HCEC 1CT (cell line): ENCODE results near the gene CLN6.
"Not testable (repeated sequence)": the region's sequence is repeated elsewhere in the genome, so short reads cannot be mapped to it uniquely, and the experiment has no call there.

ENCODE experiments used
- DNase-seq: peaks from one replicate; pipeline ENCODE4 v3.0.0-alpha.2; 2017

CLN6 gene

DNA sequence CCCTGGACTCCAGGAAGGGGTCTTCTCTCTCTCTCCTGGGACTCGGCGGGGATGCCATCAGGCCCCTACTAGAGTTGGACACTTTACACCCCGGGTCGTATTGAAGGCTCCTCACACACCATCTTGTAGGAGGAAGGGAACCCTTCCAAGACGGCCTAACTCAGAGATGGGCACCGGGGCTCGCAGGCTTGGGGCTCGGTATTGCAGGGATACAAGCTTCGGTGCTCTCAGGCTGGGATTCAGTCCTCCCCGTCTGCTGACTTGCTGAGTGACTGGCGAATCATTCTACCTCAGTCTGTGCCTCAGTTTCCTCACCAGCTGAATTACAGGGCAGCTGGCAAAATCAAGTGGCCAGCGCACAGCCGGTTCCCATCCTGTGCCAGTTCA lies 24.0 kb downstream of the CLN6 start:
- DNase-seq: no peak

DNA sequence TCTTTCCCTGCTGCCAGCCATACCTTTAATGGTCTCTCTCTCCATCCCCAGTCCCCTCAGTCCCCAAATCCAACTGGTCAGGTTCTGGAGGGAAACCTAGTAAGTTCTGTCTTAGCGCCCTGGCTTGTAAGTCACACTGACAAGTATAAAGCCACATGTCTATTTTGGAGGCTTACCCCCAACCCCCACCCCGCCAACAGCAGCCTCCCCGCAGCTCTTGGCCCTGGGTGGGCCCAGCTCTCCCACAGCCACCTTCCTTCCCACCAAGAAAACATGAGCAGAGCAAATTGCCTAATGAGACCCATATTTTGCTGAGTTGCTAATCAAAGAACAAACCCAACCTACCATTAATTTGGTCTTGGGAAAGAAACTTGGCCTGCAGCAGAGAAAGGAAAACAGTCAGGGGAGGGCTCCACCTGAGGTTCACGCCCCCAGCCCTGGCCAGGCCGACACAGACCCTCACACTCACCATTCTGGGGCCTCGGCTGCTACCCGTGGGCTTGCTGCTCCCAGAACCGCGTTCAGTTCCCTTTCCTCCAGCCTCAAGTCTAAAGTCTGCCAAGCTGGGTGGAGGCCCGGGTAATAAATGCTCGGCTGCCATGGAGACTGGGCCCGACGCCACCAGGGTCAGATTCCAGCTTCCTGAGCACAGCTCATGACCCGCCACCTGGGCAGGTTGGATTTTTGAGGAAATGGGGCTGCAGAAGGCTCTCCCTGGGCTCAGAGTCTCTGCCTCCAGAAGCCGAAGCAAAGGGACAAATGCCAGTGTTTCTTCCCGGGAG lies 24.6 kb downstream of the CLN6 start, which contains the start of gene CALML4:
CALML4 (minus strand) TSS at position 557 of the 782 bp plus-strand sequence; CDS start at position 472, 85 bp downstream.
- no peak for DNase-seq

- no peak for DNase-seq
These were observed 25.2 kb downstream of the CLN6 start for GRCh38 chr15:68204361-68204760.

DNA sequence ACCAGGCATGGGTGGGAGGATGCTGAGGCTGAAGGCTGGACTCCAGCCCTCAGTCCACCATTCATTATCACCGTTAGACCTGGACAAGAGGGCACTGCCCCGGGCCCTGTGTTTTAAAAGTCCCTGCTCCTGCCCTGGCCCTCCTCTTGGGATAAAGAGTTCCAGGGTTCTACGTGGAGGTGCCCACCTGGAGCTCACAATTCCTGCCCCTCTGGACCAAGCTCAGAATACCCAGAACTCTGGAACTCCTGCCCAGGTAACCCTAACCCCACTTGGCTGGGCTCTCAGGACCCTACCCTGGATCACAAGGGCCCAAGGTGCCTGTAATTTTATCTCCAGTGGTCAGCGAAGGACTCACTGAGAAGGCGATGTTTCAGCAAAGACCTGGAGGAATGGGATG lies 25.6 kb downstream of the CLN6 start:
- DNase-seq: no peak

GRCh38 chr15:68203486-68203885 lies 26.0 kb downstream of the CLN6 start:
- DNase-seq: no peak

GRCh38 chr15:68202994-68203393 lies 26.5 kb downstream of the CLN6 start:
- not testable (repeated sequence) for DNase-seq

- no peak for DNase-seq
These were observed 27.7 kb downstream of the CLN6 start for GRCh38 chr15:68201879-68202261.

GRCh38 chr15:68201153-68201878 lies 28.2 kb downstream of the CLN6 start:
- no peak for DNase-seq

DNA sequence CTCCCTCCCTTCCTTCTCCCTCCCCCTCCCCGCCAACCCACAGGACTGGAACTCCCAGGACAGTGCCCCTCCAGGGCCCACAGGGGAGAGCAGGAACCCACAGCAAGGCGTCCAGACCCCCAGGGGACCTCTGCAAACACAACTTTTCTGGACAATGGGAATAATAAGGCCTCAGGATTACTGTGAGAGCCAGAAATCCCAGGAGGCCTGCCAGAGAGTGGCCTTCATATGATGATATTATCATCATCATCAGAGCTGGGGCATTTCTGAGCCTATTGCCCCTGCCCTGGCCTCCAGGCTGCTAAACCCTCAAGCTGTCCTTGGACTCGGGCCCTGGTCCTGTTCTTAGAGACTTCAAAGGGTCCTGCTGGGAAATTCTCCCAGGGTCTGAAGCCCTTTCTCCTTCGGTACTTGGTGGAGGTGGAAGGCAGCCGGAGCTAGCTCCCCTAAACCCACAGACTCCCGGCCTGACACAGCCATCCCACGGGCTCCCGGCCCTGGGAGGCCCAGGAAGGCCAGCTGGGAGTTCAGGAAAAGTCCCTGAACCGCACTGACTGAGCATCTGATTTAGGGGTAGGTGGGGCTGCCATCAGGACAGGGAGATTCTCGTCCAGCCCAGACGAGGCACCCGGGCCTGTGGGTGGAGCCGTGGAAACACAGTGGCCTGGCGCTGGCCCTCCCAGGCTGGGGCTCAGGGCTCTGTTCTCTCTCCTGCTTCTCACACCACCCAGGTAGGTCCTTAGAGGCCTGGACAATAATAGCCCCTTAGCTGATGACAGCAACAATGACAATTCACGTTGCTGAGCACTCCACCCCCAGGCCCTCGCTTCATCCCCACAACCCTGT lies 29.3 kb downstream of the CLN6 start:
- DNase-seq: no peak

GRCh38 chr15:68199340-68199739 lies 30.2 kb downstream of the CLN6 start:
- no peak for DNase-seq

DNA sequence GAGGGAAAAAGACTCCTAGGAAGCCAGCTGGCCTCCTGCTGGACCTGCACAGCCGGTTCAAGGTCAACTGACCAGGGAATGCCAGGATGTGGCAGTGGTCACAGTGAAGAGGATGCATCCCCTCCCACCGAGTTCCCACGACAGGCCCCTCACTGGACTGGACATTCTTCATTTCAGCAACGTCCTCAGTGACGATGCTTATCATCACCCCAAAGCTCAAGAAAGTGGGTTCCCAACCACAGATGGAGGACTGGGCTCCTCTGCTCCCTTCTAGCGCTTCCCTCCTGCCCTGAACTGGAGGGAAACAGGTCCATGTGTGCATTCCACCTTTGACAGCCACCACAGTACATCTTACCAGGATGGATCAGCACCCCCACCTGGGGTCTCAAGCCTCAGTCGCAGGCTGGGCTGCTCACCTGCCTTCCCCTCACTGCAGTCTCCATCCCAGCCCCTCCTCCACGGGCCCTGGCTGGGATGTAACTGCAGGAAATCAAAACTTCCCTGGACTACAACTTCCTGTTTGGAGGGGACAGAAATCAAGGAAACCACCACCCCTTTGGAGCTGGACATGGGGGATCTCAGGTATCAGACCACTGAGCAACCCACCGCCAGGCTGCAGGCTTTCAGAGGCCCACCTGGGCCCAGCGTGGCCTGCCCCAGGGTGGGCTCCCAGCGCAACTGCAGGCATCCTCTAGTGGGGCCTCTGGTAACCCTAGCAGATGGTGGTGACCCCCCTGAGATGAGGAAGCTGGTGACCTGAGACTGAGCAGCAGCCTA lies 31.7 kb downstream of the CLN6 start:
- no peak for DNase-seq

- no peak for DNase-seq
These were observed 32.4 kb downstream of the CLN6 start for GRCh38 chr15:68197170-68197492.

DNA sequence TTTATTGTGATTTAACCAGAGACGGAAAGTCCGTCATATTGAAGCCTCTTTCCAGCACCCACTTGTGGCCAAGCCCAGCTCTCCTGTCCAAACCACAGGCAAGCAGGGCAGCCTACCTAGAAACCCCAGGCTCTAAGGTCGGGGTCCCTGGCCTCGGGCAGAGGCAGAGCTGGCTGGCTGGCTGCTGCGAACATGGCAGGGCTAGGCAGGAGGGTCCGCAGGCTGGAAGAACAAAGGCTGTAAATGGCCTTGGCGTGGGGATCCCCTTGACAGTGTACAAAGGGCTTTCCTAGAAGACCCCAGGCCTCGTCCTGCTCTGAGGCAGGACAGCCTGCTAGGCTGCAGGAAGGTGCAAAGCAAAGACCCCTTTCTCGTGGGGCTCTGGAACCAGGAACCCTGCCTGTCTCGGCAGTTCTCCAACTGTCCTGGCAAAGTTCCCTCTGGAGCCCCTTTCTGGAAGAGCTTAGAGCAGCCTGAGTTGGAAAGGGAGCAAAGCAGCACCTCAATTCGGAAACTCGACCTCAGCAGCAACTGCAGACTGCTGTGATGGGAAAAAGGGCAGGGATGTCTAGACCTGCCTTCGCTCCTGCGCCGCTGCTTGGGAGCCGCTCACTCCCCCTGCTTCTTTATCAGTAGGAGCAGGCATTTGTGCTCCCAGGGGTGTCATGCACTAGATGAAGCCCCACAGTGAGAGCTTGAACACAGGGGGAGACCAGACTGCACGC lies 32.9 kb downstream of the CLN6 start:
- no peak for DNase-seq

- DNase-seq: no peak
These were observed 34.0 kb downstream of the CLN6 start for GRCh38 chr15:68195336-68196112.

DNA sequence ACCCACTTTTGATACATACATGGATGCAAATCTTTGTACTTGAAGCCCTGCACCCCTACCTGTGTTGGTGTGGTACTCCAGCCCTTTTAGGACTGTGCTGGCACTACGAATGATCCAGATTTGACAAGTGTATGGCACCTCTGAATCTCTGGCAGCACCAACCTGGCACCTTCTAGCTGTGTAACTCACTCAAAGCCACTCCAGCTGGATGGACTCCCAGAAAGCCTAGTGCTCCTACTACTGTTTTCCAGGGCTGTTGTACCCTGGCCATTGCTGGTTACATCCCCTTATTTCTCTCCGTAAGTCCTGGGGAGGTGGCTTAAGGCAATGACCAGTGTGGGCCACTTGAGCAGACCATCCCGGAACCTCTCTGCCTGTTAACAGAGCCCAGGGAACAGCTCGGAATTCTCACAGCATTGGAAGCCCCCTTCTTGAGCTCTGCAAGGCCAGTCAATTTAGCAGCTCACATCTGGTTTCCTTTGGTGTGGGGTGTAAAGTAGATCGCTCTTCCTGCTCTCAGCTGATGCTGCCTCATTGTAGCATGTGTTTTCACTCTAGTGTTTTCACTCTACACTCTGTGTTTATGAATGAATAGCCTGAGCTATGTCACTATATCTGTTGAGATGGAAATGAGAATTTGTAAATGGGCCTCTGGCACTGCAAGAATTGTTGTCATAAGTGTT lies 36.6 kb downstream of the CLN6 start:
- DNase-seq: no peak

- no peak for DNase-seq
These were observed 37.4 kb downstream of the CLN6 start for GRCh38 chr15:68192117-68192516.

- no peak for DNase-seq
These were observed 38.0 kb downstream of the CLN6 start for GRCh38 chr15:68191555-68191954.

- DNase-seq: no peak
These were observed 39.5 kb downstream of the CLN6 start for GRCh38 chr15:68190048-68190447.

DNA sequence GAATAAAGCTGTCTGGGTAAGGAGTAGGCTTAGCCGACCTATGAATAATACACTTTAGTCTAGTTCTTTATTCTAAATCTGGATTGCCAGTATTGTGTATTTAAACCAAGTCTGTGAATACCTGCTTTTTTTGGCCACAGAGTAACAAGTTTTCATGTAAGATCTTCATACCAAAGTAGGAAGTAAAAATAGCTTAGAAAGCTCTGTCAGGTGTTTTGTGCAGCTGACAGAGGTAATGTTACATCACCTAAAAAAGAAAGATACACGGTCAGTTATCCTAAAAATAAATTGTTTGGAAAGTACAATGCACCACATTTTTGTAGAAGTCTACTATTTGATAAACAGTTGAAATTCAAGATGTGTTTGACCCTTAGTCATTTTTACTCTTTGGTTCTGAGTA lies 40.9 kb downstream of the CLN6 start:
- no peak for DNase-seq

- DNase-seq: peak; percentile 48
These were observed 42.0 kb downstream of the CLN6 start for GRCh38 chr15:68187559-68187958.
